Measurements from ENCODE around the gene NDST4.
"Not testable (repeated sequence)": the region's sequence is repeated elsewhere in the genome, so short reads cannot be mapped to it uniquely, and the experiment has no call there.

NDST4 gene

GRCh38 chr4:115076691-115077090, 36.7 kb downstream of the NDST4 start:
- intact Hi-C loops (cut with DNase I), result no loop called here
- DNase-seq, result no peak

GRCh38 chr4:115058533-115058932, 54.9 kb downstream of the NDST4 start:
- intact Hi-C loops (cut with DNase I), result no loop called here
- no peak for DNase-seq

GRCh38 chr4:115054836-115055235, 58.6 kb downstream of the NDST4 start:
- intact Hi-C loops (cut with DNase I), result no loop called here
- DNase-seq, result peak in 5 of 42 donors; percentile 4 to 48 (median 15)

GRCh38 chr4:115053313-115053712, 60.1 kb downstream of the NDST4 start:
- DNase-seq, result no peak
- intact Hi-C loops (cut with DNase I), result no loop called here

- intact Hi-C loops (cut with DNase I), result no loop called here
- no peak for DNase-seq
These were observed 70.9 kb downstream of the NDST4 start for GRCh38 chr4:115042496-115042895.

GRCh38 chr4:115030281-115030680, 83.1 kb downstream of the NDST4 start:
- DNase-seq, result no peak
- intact Hi-C loops (cut with DNase I), result no loop called here

GRCh38 chr4:115028682-115029410, 84.6 kb downstream of the NDST4 start:
- DNase-seq, result no peak

GRCh38 chr4:114999880-115000279, 113.5 kb downstream of the NDST4 start:
- intact Hi-C loops (cut with DNase I), result no loop called here
- DNase-seq, result no peak

More at GRCh38 chr4:115028682-115029410, 84.6 kb downstream of the NDST4 start:
- intact Hi-C loops (cut with DNase I), result no loop called here

GRCh38 chr4:114998316-114998715, 115.1 kb downstream of the NDST4 start:
- intact Hi-C loops (cut with DNase I), result no loop called here
- no peak for DNase-seq

- intact Hi-C loops (cut with DNase I), result no loop called here
- DNase-seq, result no peak
These were observed 115.7 kb downstream of the NDST4 start for GRCh38 chr4:114997576-114998247.

- intact Hi-C loops (cut with DNase I), result no loop called here
- no peak for DNase-seq
These were observed 127.3 kb downstream of the NDST4 start for GRCh38 chr4:114986133-114986532.

- DNase-seq, result no peak
- intact Hi-C loops (cut with DNase I), result no loop called here
These were observed 132.3 kb downstream of the NDST4 start for GRCh38 chr4:114980932-114981708.

GRCh38 chr4:114980399-114980798, 133.0 kb downstream of the NDST4 start:
- intact Hi-C loops (cut with DNase I), result not testable (repeated sequence)

GRCh38 chr4:114976901-114977300, 136.5 kb downstream of the NDST4 start:
- DNase-seq, result no peak
- intact Hi-C loops (cut with DNase I), result no loop called here

More at GRCh38 chr4:114980399-114980798, 133.0 kb downstream of the NDST4 start:
- DNase-seq, result not testable (repeated sequence)

GRCh38 chr4:114964026-114964425, 149.4 kb downstream of the NDST4 start:
- intact Hi-C loops (cut with DNase I), result no loop called here
- DNase-seq, result no peak

GRCh38 chr4:114945616-114946015, 167.8 kb downstream of the NDST4 start:
- intact Hi-C loops (cut with DNase I), result no loop called here
- no peak for DNase-seq

GRCh38 chr4:114941503-114941902, 171.9 kb downstream of the NDST4 start:
- DNase-seq, result no peak
- intact Hi-C loops (cut with DNase I), result no loop called here

- intact Hi-C loops (cut with DNase I), result no loop called here
These were observed 185.5 kb downstream of the NDST4 start for GRCh38 chr4:114927881-114928280.

GRCh38 chr4:114926583-114926982, 186.8 kb downstream of the NDST4 start:
- peak in 1 of 42 donors; percentile 29 for DNase-seq
- intact Hi-C loops (cut with DNase I), result no loop called here

More at GRCh38 chr4:114927881-114928280, 185.5 kb downstream of the NDST4 start:
- DNase-seq, result no peak

- no peak for DNase-seq
- intact Hi-C loops (cut with DNase I), result no loop called here
These were observed 189.1 kb downstream of the NDST4 start for GRCh38 chr4:114924311-114924710.

All from head of caudate nucleus (tissue), 42 donors.